ENCODE measurements around the gene NRAP.

The NRAP gene

DNA sequence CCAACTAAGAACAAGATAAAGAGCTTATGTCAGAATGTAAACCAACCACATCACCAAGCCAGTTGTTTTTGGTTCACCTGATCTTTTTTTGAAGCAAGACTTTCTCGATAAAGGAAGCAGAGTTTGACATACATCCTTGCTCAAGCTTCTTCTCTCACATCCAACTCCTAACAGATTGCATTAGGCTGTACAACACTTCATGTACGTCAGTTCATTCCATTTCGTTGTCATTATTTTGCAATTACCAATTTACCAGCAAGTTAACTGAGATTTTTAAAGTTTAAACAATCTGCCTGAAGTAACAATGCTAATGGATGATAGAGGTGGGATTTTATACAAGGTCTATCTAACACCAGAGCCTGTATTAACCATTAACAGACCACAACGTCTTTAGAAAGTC, 41.0 kb downstream of the NRAP start:
- ChIA-PET CTCF (no interaction called here), POLR2A (no interaction called here)
- no peak for DNase-seq (ENCODE audit: extremely low spot score)
- TF ChIP-seq, protein P1, sequence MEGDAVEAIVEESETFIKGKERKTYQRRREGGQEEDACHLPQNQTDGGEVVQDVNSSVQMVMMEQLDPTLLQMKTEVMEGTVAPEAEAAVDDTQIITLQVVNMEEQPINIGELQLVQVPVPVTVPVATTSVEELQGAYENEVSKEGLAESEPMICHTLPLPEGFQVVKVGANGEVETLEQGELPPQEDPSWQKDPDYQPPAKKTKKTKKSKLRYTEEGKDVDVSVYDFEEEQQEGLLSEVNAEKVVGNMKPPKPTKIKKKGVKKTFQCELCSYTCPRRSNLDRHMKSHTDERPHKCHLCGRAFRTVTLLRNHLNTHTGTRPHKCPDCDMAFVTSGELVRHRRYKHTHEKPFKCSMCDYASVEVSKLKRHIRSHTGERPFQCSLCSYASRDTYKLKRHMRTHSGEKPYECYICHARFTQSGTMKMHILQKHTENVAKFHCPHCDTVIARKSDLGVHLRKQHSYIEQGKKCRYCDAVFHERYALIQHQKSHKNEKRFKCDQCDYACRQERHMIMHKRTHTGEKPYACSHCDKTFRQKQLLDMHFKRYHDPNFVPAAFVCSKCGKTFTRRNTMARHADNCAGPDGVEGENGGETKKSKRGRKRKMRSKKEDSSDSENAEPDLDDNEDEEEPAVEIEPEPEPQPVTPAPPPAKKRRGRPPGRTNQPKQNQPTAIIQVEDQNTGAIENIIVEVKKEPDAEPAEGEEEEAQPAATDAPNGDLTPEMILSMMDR (IDR thresholded peaks at IDR 0.05; ENCODE audit: control extremely low read depth, extremely low read depth, low read depth, missing control alignments) = no peak

DNA sequence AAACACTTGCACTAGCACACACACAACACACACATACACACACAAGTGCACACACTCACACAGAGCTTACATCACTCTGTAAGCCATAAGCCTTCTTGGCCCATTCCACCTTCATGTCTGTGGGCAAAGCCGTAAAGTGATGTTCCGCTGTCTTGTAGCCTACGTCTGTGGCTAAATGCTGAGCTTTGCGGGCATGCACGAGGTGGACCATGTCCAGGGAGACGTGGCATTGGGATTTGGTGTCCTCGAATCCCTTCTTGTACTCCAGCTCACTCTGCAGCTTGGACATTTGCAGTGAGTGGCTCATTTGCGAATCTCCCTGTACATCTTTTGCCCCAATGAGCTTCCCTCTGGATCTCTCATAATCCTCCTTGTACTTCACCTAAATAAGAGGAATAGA, 42.0 kb downstream of the NRAP start:
- ChIA-PET CTCF (interaction anchor here (1.2 kb wide), 1 partner anchor 175 kb away, joined by 3 read pairs; no protein-coding TSS in a partner anchor), POLR2A (interaction anchor here (0.6 kb wide), 1 partner anchor 35 kb away, joined by 4 read pairs; no protein-coding TSS in a partner anchor)
- DNase-seq (ENCODE audit: extremely low spot score) = no peak
- TF ChIP-seq, protein P1 (IDR thresholded peaks at IDR 0.05; ENCODE audit: control extremely low read depth, extremely low read depth, low read depth, missing control alignments) = no peak

DNA sequence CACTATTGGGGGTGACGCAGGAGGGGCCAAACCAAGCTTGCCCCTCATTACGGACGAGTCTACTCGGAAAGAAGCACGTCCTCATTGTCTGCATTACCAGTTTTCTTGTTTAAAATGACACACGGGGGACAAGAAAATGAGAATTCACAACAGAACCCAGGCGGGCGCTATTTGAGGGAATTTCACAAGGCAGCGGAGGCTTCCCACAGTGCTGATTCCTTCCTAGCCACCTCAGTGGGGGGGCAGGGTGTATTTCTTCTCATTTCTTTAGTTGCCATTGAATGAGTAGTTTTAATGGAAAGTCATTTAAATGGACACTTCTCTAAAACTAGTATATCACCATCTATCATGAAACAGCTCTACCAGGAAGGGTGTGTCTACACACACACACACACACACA, 42.9 kb downstream of the NRAP start:
- TF ChIP-seq, protein P1 (IDR thresholded peaks at IDR 0.05; ENCODE audit: control extremely low read depth, extremely low read depth, low read depth, missing control alignments) = no peak
- POLR2A ChIA-PET = no interaction called here
- DNase-seq (ENCODE audit: extremely low spot score) = no peak
- CTCF ChIA-PET = interaction anchor here (1.2 kb wide), 1 partner anchor 174 kb away, joined by 3 read pairs; no protein-coding TSS in a partner anchor

DNA sequence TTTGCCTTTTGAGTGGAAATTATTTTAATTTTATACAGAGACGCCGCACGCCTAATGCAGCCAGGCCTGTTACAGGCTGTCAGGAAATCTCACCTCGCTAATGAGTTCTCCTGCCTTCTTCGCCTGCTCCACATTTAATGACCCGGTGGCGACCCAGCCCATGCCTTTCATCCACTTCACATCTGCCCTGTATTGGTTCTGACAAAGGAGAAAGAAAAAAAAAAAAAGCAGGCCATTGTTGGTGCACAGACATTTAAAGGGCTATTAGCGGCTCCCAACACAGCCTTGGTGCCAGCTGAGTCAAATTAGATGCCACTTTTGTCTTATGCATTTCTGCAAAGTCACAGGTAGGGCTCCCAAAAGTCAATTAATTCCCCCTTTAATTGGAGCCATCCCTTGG, 43.3 kb downstream of the NRAP start:
- CTCF ChIA-PET = no interaction called here
- DNase-seq (ENCODE audit: extremely low spot score) = no peak
- POLR2A ChIA-PET = no interaction called here
- TF ChIP-seq, protein P1 (IDR thresholded peaks at IDR 0.05; ENCODE audit: control extremely low read depth, extremely low read depth, low read depth, missing control alignments) = no peak

DNA sequence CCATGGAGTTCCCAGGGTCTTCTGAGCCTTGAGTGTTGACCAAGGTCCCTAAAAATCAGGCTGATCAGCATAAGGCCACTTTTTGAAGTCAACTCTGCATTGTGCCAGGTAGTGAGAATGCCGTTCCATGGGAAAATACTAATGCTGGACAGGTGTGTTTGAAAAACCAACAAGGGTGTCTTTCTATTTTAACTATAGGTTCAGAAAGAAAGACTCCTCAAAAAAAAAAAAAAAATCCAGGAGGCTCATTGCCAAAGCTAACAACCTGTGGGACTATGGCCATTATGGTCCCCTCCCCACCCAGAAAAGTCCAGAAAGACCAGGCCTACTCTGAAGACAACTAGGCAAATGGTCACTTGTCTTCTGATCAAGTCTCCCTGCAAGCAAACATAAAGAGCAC, 44.4 kb downstream of the NRAP start:
- CTCF ChIA-PET = no interaction called here
- no peak for DNase-seq (ENCODE audit: extremely low spot score)
- POLR2A ChIA-PET = no interaction called here
- TF ChIP-seq, protein P1 (IDR thresholded peaks at IDR 0.05; ENCODE audit: control extremely low read depth, extremely low read depth, low read depth, missing control alignments) = no peak

DNA sequence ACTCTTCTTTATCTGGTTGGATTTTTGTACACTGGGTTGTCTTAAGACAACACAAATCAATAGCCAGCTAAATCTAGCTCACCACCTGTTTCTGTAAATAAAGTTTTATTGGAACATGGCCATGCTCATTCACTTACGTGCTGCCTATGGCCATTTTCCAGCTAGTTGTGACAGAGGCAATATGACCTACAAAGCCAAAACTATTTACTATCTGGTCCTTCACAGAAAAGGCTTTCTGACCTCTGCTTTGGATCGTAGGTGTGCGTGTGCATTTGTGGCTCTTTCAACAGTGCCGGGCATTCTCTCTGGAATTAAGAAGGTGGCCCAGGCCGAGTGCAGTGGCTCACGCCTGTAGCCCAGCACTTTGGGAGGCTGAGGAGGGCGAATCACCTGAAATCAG, 45.5 kb downstream of the NRAP start:
- TF ChIP-seq, protein P1 (IDR thresholded peaks at IDR 0.05; ENCODE audit: control extremely low read depth, extremely low read depth, low read depth, missing control alignments) = no peak
- no peak for DNase-seq (ENCODE audit: extremely low spot score)
- ChIA-PET CTCF (no interaction called here), POLR2A (no interaction called here)

DNA sequence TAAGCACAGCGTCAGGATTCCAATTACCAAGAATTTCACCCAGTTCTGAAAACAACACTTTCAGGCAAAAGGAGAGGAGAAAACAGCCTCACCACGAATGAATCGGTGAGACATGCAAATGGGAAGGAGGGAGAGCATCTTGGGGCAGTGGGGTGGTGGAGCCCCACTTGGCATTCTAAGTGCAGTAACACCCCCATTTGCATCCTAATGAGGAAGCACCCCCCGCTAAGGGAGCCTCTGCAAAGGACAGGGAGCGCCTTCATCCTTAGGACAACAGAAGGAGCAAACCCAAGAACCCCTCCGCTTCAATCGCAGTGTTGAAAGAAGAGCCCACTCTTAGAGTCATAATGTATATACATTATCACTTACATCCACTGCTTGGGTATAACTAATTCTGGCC, 46.8 kb downstream of the NRAP start:
- CTCF ChIA-PET = interaction anchor here (1.1 to 1.5 kb wide), 2 partner anchors 8 to 54 kb away, joined by 3 read pairs; no protein-coding TSS in a partner anchor
- POLR2A ChIA-PET = no interaction called here
- no peak for DNase-seq (ENCODE audit: extremely low spot score)
- TF ChIP-seq, protein P1 (IDR thresholded peaks at IDR 0.05; ENCODE audit: control extremely low read depth, extremely low read depth, low read depth, missing control alignments) = no peak

All from GM10248 (cell line).